GM18511 (cell line): ENCODE data around the gene TFR2.

Experiments used
- ATAC-seq: cut with Tn5 transposase; IDR thresholded peaks from one replicate; pipeline ENCODE4 v1.9.1; 2021; ENCODE audit warnings: mild to moderate bottlenecking, moderate library complexity; ENCODE audit not compliant: unreplicated experiment

The TFR2 gene

GRCh38 chr7:100573691-100574361 lies 67.5 kb downstream of the TFR2 start, which contains the start of gene SAP25:
TSS of gene SAP25 (minus strand) at chr7:100573900. CDS start at chr7:100573742, 158 bp downstream.
- no peak for ATAC-seq

- ATAC-seq = no peak
Observed at GRCh38 chr7:100572949-100573675, 68.2 kb downstream of the TFR2 start.

- ATAC-seq = no peak
Observed at GRCh38 chr7:100572281-100572948, 68.9 kb downstream of the TFR2 start.

- ATAC-seq = no peak
Observed at GRCh38 chr7:100571829-100572116, 69.6 kb downstream of the TFR2 start.

- no peak for ATAC-seq
Observed at GRCh38 chr7:100570954-100571828, 70.2 kb downstream of the TFR2 start.
